Mucosa of rectum (tissue), 2 donors: ENCODE data around the gene ADGRG1.
"Not testable (repeated sequence)": the region's sequence is repeated elsewhere in the genome, so short reads cannot be mapped to it uniquely, and the experiment has no call there.

Experiments used
- H3K27ac ChIP-seq, 2 donors: one replicate each; pipeline ENCODE4 v1.7.0; 2013; ENCODE audit warnings: inconsistent platforms in 2 of 2, low read depth in 2 of 2, low read length in 2 of 2
- H3K27me3 ChIP-seq, 2 donors: one replicate each; pipeline ENCODE4 v1.7.0; 2013; ENCODE audit warnings: low read length in 2 of 2; ENCODE audit not compliant: control insufficient read depth in 2 of 2, insufficient read depth in 2 of 2
- H3K36me3 ChIP-seq, 2 donors: one replicate each; pipeline ENCODE4 v1.7.0; 2013; ENCODE audit warnings: low read length in 2 of 2; ENCODE audit not compliant: control insufficient read depth in 2 of 2, insufficient read depth in 2 of 2
- H3K4me1 ChIP-seq, 2 donors: one replicate each; pipeline ENCODE4 v1.7.0; 2013; ENCODE audit warnings: low read length in 2 of 2, mild to moderate bottlenecking in 1 of 2; ENCODE audit not compliant: control insufficient read depth in 2 of 2, insufficient read depth in 2 of 2
- H3K4me3 ChIP-seq, 2 donors: one replicate each; pipeline ENCODE4 v1.7.0; 2013; ENCODE audit warnings: low read length in 2 of 2
- H3K9ac ChIP-seq, 2 donors: one replicate each; pipeline ENCODE4 v1.7.0; 2013; ENCODE audit warnings: low read length in 2 of 2, low read depth in 1 of 2, mild to moderate bottlenecking in 1 of 2
- H3K9me3 ChIP-seq, 2 donors: one replicate each; pipeline ENCODE4 v1.7.0; 2013; ENCODE audit warnings: low read length in 2 of 2; ENCODE audit not compliant: control insufficient read depth in 2 of 2
- donor health status: healthy.
- donor health status: Normal muscosa, but diverticular disease.

Gene ADGRG1

DNA sequence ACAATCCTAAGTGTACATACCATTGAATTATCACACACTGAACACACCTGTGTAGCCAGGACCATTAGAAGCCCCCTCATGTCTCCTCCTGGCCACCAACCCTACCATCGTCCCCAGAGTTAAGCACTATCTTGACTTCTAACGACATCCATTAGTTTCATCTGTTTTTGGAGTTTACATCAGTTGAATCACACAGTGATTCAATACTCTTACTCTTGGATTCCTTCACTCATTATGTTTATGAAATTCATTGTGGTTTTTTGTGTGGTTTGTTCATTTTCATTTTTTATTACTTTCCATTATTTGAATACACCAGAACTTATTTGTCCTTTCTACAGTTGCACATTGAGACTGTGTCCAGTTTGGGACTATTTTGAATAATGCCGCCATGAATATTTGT is 79.7 kb downstream of the ADGRG1 start:
- no peaks in the 10 kb centered on the region for H3K36me3 ChIP-seq
- no peak overlapping the region for H3K9ac ChIP-seq

GRCh38 chr16:57709663-57710062 is 81.2 kb downstream of the ADGRG1 start:
- H3K9me3 ChIP-seq = no peaks in the 10 kb centered on the region
- no peaks in the 10 kb centered on the region for H3K27me3 ChIP-seq
- no peak overlapping the region for H3K9ac ChIP-seq
- no peaks in the 10 kb centered on the region for H3K36me3 ChIP-seq
- no peaks in the 10 kb centered on the region for H3K4me1 ChIP-seq
- no peak overlapping the region for H3K4me3 ChIP-seq
- no peak overlapping the region for H3K27ac ChIP-seq

More for the DNA sequence above, 79.7 kb downstream of the ADGRG1 start:
- Histone ChIP-seq H3K9me3 (no peaks in the 10 kb centered on the region), H3K27ac (no peak overlapping the region), H3K4me3 (no peak overlapping the region), H3K27me3 (no peaks in the 10 kb centered on the region), H3K4me1 (no peaks in the 10 kb centered on the region)

DNA sequence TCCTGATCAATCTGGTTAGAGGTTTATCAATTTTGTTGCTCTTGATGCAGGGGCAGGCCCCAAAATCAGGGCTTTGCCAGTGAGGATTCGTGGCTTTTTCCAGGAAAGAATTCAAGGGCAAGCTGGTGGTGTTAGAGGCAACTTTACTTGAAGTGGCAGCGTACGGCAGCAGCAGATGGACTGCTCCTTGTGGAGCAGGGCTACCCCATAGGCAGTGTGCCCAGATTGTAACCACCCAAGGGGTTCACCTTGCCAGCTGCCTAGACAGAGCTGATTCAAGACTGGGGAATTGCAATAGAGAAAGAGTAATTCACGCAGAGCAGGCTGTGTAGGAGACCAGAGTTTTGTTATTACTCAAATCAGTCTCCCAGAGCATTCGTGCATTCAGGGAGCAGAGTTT is 82.9 kb downstream of the ADGRG1 start:
- no peak overlapping the region for H3K9ac ChIP-seq
- no peak overlapping the region for H3K4me3 ChIP-seq
- no peak overlapping the region for H3K27ac ChIP-seq
- H3K36me3 ChIP-seq = no peaks in the 10 kb centered on the region
- no peaks in the 10 kb centered on the region for H3K9me3 ChIP-seq
- H3K4me1 ChIP-seq = no peaks in the 10 kb centered on the region
- no peaks in the 10 kb centered on the region for H3K27me3 ChIP-seq

DNA sequence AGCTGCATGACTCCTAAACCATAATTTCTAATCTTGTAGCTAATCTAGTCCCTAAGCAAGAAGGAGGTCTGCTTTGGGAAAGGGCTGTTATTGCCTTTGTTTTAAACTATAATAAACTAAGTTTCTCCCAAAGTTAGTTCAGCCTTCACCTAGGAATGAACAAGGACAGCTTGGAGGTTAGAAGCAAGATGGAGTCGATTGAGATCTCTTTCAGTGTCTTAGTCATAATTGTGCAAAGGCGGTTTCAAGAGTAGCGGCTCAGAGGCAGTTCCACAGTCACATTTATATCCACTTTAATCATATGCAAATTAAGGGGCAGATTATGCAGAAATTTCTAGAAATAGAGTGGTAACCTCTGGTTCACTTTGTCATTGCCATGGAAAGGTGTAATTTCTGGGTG is 83.6 kb downstream of the ADGRG1 start:
- no peaks in the 10 kb centered on the region for H3K36me3 ChIP-seq

GRCh38 chr16:57712569-57712968 is 84.1 kb downstream of the ADGRG1 start:
- not testable (repeated sequence) for H3K36me3 ChIP-seq, H3K9me3 ChIP-seq, H3K27ac ChIP-seq, H3K27me3 ChIP-seq, H3K4me3 ChIP-seq, H3K9ac ChIP-seq, H3K4me1 ChIP-seq

More for the DNA sequence above, 83.6 kb downstream of the ADGRG1 start:
- no peaks in the 10 kb centered on the region for H3K9me3 ChIP-seq
- no peak overlapping the region for H3K27ac ChIP-seq
- no peak overlapping the region for H3K9ac ChIP-seq
- H3K4me3 ChIP-seq = no peak overlapping the region
- H3K27me3 ChIP-seq = no peaks in the 10 kb centered on the region
- no peaks in the 10 kb centered on the region for H3K4me1 ChIP-seq

- Histone ChIP-seq H3K36me3 (no peaks in the 10 kb centered on the region), H3K4me3 (no peak overlapping the region), H3K4me1 (no peaks in the 10 kb centered on the region), H3K9ac (no peak overlapping the region), H3K27me3 (no peaks in the 10 kb centered on the region), H3K27ac (no peak overlapping the region), H3K9me3 (no peaks in the 10 kb centered on the region)
Measured at GRCh38 chr16:57713596-57713995, 85.2 kb downstream of the ADGRG1 start.

GRCh38 chr16:57714047-57714446 is 85.6 kb downstream of the ADGRG1 start:
- Histone ChIP-seq H3K4me3 (no peak overlapping the region), H3K27ac (no peak overlapping the region), H3K4me1 (no peaks in the 10 kb centered on the region), H3K36me3 (no peaks in the 10 kb centered on the region), H3K27me3 (no peaks in the 10 kb centered on the region), H3K9ac (no peak overlapping the region), H3K9me3 (no peaks in the 10 kb centered on the region)
